HepG2 (cell line): Measurements from ENCODE around the gene FSCN2. TPM values are rescaled to one million over a fixed set of nuclear protein-coding genes. Genes with fewer than 3 reads are reported as not detected.

Experiments used
- AKAP8 ChIP-seq: sonication (generic); formaldehyde crosslinking; IDR thresholded peaks from 2 replicates; pipeline ENCODE4 v1.5.1; 2020; ENCODE audit warnings: mild to moderate bottlenecking, missing genetic modification reagents
- CCAR2 ChIP-seq: fragments of 200-400 bp; formaldehyde crosslinking; optimal IDR thresholded peaks from 2 replicates; pipeline ENCODE3; 2018; ENCODE audit warnings: low read depth, mild to moderate bottlenecking, low read length, moderate library complexity
- CREB1 ChIP-seq, 2 experiments: fragments of 450-650 bp in 1 of 2; IDR thresholded peaks; 2 replicates each; pipeline ENCODE4 v1.6.1; 2016 to 2017; ENCODE audit warnings: control low read depth in 1 of 2, mild to moderate bottlenecking in 1 of 2, missing compliant biosample characterization in 1 of 2, missing genetic modification characterization in 1 of 2
- CSRNP2 ChIP-seq: sonication (generic); formaldehyde crosslinking; conservative IDR thresholded peaks from 2 replicates; pipeline ENCODE4 v1.8.0; 2022; ENCODE audit warnings: low read depth, missing genetic modification reagents
- GABPB1 ChIP-seq: IDR thresholded peaks from 2 replicates; pipeline ENCODE4 v1.6.1; 2016; ENCODE audit warnings: mild to moderate bottlenecking, missing genetic modification reagents, moderate library complexity, missing compliant biosample characterization
- MED1 ChIP-seq: sonication (generic); formaldehyde crosslinking; IDR thresholded peaks from 2 replicates; pipeline ENCODE4 v1.4.0; 2020; ENCODE audit warnings: missing genetic modification reagents
- MLX ChIP-seq: IDR thresholded peaks from 2 replicates; pipeline ENCODE4 v1.6.1; 2016
- NFIB ChIP-seq: sonication (generic); formaldehyde crosslinking; IDR thresholded peaks from 2 replicates; pipeline ENCODE4 v1.9.0; 2021; ENCODE audit warnings: missing genetic modification reagents, mild to moderate bottlenecking, borderline replicate concordance
- NONO ChIP-seq, 2 experiments: fragments of 450-650 bp in 1 of 2; sonication (generic) in 1 of 2; formaldehyde crosslinking in 1 of 2; IDR thresholded peaks in 1 of 2; conservative IDR thresholded peaks in 1 of 2; 2 replicates each; pipeline versions ENCODE4 v1.6.1 to v1.8.0; 2017 to 2022; ENCODE audit warnings: mild to moderate bottlenecking in 1 of 2, missing genetic modification reagents in 1 of 2, moderate library complexity in 1 of 2
- NR2F2 ChIP-seq: IDR thresholded peaks from 2 replicates; pipeline ENCODE4 v1.6.1; 2012; ENCODE audit warnings: low read depth, inconsistent platforms, borderline replicate concordance
- ONECUT2 ChIP-seq: sonication (generic); formaldehyde crosslinking; IDR thresholded peaks from 2 replicates; pipeline ENCODE4 v1.4.0; 2020; ENCODE audit warnings: missing genetic modification reagents
- POLR2G ChIP-seq: fragments of 200-400 bp; formaldehyde crosslinking; IDR thresholded peaks from 2 replicates; pipeline ENCODE4 v1.6.1; 2018; ENCODE audit warnings: mild to moderate bottlenecking, low read depth, low read length, moderate library complexity
- SMAD1 ChIP-seq: sonication (generic); formaldehyde crosslinking; IDR thresholded peaks from 2 replicates; pipeline ENCODE4 v1.4.0; 2020; ENCODE audit warnings: missing genetic modification reagents, low read depth, mild to moderate bottlenecking, borderline replicate concordance
- TBP ChIP-seq: sonication (generic); formaldehyde crosslinking; IDR thresholded peaks from 2 replicates; pipeline ENCODE4 v1.5.0; 2020; ENCODE audit warnings: missing genetic modification reagents
- TMF1 ChIP-seq: sonication (generic); formaldehyde crosslinking; IDR thresholded peaks from 2 replicates; pipeline ENCODE4 v1.8.1; 2022; ENCODE audit warnings: low read depth, missing genetic modification reagents
- ZBTB21 ChIP-seq: sonication (generic); formaldehyde crosslinking; IDR thresholded peaks from 2 replicates; pipeline ENCODE4 v1.4.0; 2020; ENCODE audit warnings: missing genetic modification reagents
- ZBTB8A ChIP-seq: sonication (generic); formaldehyde crosslinking; IDR thresholded peaks from 2 replicates; pipeline ENCODE4 v1.4.0; 2020; ENCODE audit warnings: mild to moderate bottlenecking, low read depth, missing genetic modification reagents, borderline replicate concordance
- ZMAT5 ChIP-seq: sonication (generic); formaldehyde crosslinking; IDR thresholded peaks from 2 replicates; pipeline ENCODE4 v1.5.0; 2020; ENCODE audit warnings: mild to moderate bottlenecking, low read depth, missing genetic modification reagents, borderline replicate concordance
- ZNF546 ChIP-seq: sonication (generic); formaldehyde crosslinking; conservative IDR thresholded peaks from 2 replicates; pipeline ENCODE4 v1.8.1; 2023; ENCODE audit warnings: mild to moderate bottlenecking, missing genetic modification reagents
- polyA plus RNA-seq, 8 experiments: library from polyadenylated mRNA; depleted of rRNA in 3 of 8; stranded (reverse) in 7 of 8; unstranded in 1 of 8; fragments of >200 nt; fragmentation: Illumina TruSeq in 4 of 8; extraction: Trizol in 4 of 8; gene quantifications; 2 replicates each; pipeline versions ENCODE4 v1.2.1 to v1.2.3, GENCODE V29; 2011 to 2016; ENCODE audit warnings: low read depth in 4 of 8, missing spikeins in 1 of 8, mixed read lengths in 1 of 8; ENCODE audit not compliant: insufficient read depth in 1 of 8
- total RNA-seq, 5 experiments: library from RNA; depleted of rRNA; stranded (reverse); fragments of >200 nt; fragmentation: Illumina TruSeq; extraction: Trizol; gene quantifications; 2 replicates each; pipeline ENCODE4 v1.2.3, GENCODE V29; 2016; ENCODE audit warnings: low read depth in 1 of 5
- TF ChIP-seq, protein P1 (sequence below): sonication (generic); formaldehyde crosslinking; IDR thresholded peaks from 2 replicates; pipeline ENCODE4 v1.4.0; 2020; ENCODE audit warnings: missing genetic modification reagents
- TF ChIP-seq, protein P2 (sequence below): sonication (generic); formaldehyde crosslinking; IDR thresholded peaks from 2 replicates; pipeline ENCODE4 v1.4.0; 2020; ENCODE audit warnings: mild to moderate bottlenecking, missing genetic modification reagents

Gene FSCN2
- total and polyA plus RNA-seq, 2 of the 13 experiments (the other 11 are each of a cell fraction or from before 2014, with no cell fraction given): 0.09 TPM; not detected in 1

GRCh38 chr17:81511804-81512561 is 16.2 kb upstream of the FSCN2 start (continued):
- no peak for TF ChIP-seq NR2F2
- no peak for TF ChIP-seq ONECUT2
- peak; percentile 94; the same call in 1 of the 2 replicates for TF ChIP-seq ZNF546 (CRISPR knock-in tag)
- TF ChIP-seq TMF1 (CRISPR knock-in tag): peak; percentile 46; the same call in 1 of the 2 replicates
- no peak for TF ChIP-seq ZMAT5 (CRISPR knock-in tag)
- no peak for TF ChIP-seq ZBTB21 (CRISPR knock-in tag)
- TF ChIP-seq GABPB1 (CRISPR knock-in tag): peak; percentile 51; the same call in 1 of the 2 replicates
- no peak for TF ChIP-seq CSRNP2 (CRISPR knock-in tag)
- TF ChIP-seq NONO (IDR thresholded peaks at IDR 0.05): no peak
- TF ChIP-seq NONO (CRISPR knock-in tag; conservative IDR thresholded peaks at IDR 0.05): peak; percentile 77
- TF ChIP-seq POLR2G: peak; percentile 54
- 0 out of 2 replicates have a peak, but pooled peaks have one; percentile 35 for TF ChIP-seq CREB1 (IDR thresholded peaks at IDR 0.05)
- no peak for TF ChIP-seq CREB1 (CRISPR knock-in tag; IDR thresholded peaks at IDR 0.05)
- 0 out of 2 replicates have a peak, but pooled peaks have one; percentile 18 for TF ChIP-seq ZBTB8A (CRISPR knock-in tag)
- TF ChIP-seq, protein P1, sequence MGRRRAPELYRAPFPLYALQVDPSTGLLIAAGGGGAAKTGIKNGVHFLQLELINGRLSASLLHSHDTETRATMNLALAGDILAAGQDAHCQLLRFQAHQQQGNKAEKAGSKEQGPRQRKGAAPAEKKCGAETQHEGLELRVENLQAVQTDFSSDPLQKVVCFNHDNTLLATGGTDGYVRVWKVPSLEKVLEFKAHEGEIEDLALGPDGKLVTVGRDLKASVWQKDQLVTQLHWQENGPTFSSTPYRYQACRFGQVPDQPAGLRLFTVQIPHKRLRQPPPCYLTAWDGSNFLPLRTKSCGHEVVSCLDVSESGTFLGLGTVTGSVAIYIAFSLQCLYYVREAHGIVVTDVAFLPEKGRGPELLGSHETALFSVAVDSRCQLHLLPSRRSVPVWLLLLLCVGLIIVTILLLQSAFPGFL (CRISPR knock-in tag): no peak; the same call in 1 of the 2 replicates
- TF ChIP-seq TBP (CRISPR knock-in tag): 0 out of 2 replicates have a peak, but pooled peaks have one; percentile 16
- peak; percentile 12; the same call in 1 of the 2 replicates for TF ChIP-seq SMAD1 (CRISPR knock-in tag)
- TF ChIP-seq CCAR2: no peak
- TF ChIP-seq NFIB (CRISPR knock-in tag): peak; percentile 87; the same call in 1 of the 2 replicates
- 0 out of 2 replicates have a peak, but pooled peaks have one; percentile 19 for TF ChIP-seq MED1 (CRISPR knock-in tag)
- TF ChIP-seq, protein P2, sequence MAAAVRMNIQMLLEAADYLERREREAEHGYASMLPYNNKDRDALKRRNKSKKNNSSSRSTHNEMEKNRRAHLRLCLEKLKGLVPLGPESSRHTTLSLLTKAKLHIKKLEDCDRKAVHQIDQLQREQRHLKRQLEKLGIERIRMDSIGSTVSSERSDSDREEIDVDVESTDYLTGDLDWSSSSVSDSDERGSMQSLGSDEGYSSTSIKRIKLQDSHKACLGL: peak; percentile 17; the same call in 1 of the 2 replicates
- TF ChIP-seq MLX: no peak
- peak; percentile 86; the same call in 1 of the 2 replicates for TF ChIP-seq AKAP8 (CRISPR knock-in tag)
